Amniotic epithelial cell (primary cell): Measurements from ENCODE around the gene PTPRZ1.
A peak's percentile ranks its signal among the peaks of the same experiment; 100 is the strongest.

Experiments
- DNase-seq: peaks from one replicate; pipeline ENCODE4 v3.0.0-alpha.2; 2010; ENCODE audit warnings: low read depth

PTPRZ1 gene

GRCh38 chr7:121872831-121873288 is at the start of gene PTPRZ1:
PTPRZ1 (plus strand) TSS chr7:121873161; CDS start chr7:121873500, 339 bp downstream.
- DNase-seq: no peak

- no peak for DNase-seq
Observed at GRCh38 chr7:121824276-121824675, 48.7 kb upstream of the PTPRZ1 start.

GRCh38 chr7:121831351-121831750 is 41.6 kb upstream of the PTPRZ1 start:
- no peak for DNase-seq

GRCh38 chr7:121831801-121832200 is 41.2 kb upstream of the PTPRZ1 start:
- no peak for DNase-seq

GRCh38 chr7:121832347-121832746 is 40.6 kb upstream of the PTPRZ1 start:
- DNase-seq: no peak

- no peak for DNase-seq
Observed at GRCh38 chr7:121833991-121834390, 39.0 kb upstream of the PTPRZ1 start.

- no peak for DNase-seq
Observed at GRCh38 chr7:121837462-121837861, 35.5 kb upstream of the PTPRZ1 start.

GRCh38 chr7:121847041-121847440 is 25.9 kb upstream of the PTPRZ1 start:
- DNase-seq: no peak

GRCh38 chr7:121853307-121853706 is 19.7 kb upstream of the PTPRZ1 start:
- DNase-seq: peak; percentile 42

- no peak for DNase-seq
Observed at GRCh38 chr7:121860953-121861352, 12.0 kb upstream of the PTPRZ1 start.

- DNase-seq: no peak
Observed at GRCh38 chr7:121862591-121862990, 10.4 kb upstream of the PTPRZ1 start.

GRCh38 chr7:121871188-121871587 is 1.8 kb upstream of the PTPRZ1 start:
- no peak for DNase-seq

- DNase-seq: no peak
Observed at GRCh38 chr7:121873289-121874194, 581 bp downstream of the PTPRZ1 start.

GRCh38 chr7:121874298-121874697 is 1.3 kb downstream of the PTPRZ1 start:
- no peak for DNase-seq

- no peak for DNase-seq
Observed at GRCh38 chr7:121875203-121875602, 2.2 kb downstream of the PTPRZ1 start.

- DNase-seq: no peak
Observed at GRCh38 chr7:121876656-121877500, 3.9 kb downstream of the PTPRZ1 start.

GRCh38 chr7:121878918-121879464 is 6.0 kb downstream of the PTPRZ1 start:
- no peak for DNase-seq

GRCh38 chr7:121879544-121879943 is 6.6 kb downstream of the PTPRZ1 start:
- DNase-seq: no peak

- DNase-seq: no peak
Observed at GRCh38 chr7:121882731-121883130, 9.8 kb downstream of the PTPRZ1 start.

GRCh38 chr7:121885166-121885920 is 12.4 kb downstream of the PTPRZ1 start:
- DNase-seq: no peak

GRCh38 chr7:121887634-121888033 is 14.7 kb downstream of the PTPRZ1 start:
- no peak for DNase-seq

- DNase-seq: no peak
Observed at GRCh38 chr7:121890833-121891232, 17.9 kb downstream of the PTPRZ1 start.
